C4-2B (cell line): ENCODE measurements around the gene CD58.

Experiments used
- CTCF ChIP-seq: fragments of 450-650 bp; conservative IDR thresholded peaks from 2 replicates; pipeline ENCODE4 v1.5.1; 2017; ENCODE audit warnings: mild to moderate bottlenecking
- ZFX ChIP-seq: fragments of 450-650 bp; IDR thresholded peaks from 2 replicates; pipeline ENCODE4 v1.6.1; 2017

DNA sequence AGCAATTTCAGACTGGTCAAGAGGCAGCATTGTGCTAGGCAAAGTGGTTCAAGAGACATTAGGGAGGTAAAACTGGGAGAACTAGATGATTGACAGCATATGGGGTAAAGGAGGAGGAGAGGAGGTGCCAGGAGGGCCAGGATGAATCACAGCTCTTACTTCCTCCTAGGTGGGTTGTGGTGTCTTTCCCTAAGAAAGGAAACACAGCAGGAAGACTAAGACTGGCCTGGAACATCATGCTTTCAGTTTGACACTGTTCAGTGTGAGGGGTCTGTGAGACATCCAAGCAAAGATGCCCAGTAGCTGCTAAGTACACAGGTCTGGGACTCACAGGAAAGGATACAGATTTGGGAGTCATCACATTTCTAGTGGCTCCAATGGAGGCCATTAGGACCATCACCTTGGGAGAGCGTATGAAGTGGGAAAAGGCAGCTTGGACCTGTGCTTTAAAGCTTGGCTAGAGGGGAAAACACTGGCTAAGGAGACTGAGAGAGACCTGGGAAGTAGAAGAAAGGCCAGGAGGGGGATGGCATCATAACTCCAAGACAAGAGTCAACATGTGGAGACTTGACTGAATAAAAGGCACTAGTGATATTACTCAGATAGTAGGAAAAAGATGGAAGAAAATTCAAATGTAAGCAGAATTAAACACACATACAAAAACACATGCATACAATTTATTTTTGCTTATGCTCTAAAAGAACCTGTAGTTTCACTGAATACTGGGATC is 17.3 kb downstream of the CD58 start:
- TF ChIP-seq CTCF (no peak), ZFX (no peak)
